AG09309 (cell line): ENCODE results near the gene SUSD3.

ENCODE experiments used
- DNase-seq: peaks from one replicate; pipeline ENCODE4 v3.0.0-alpha.2; 2010; ENCODE audit warnings: low read depth
- H3K4me3 ChIP-seq: 2 replicates; pipeline ENCODE4 v1.5.1; 2011; ENCODE audit warnings: mild to moderate bottlenecking, low read depth, low read length, moderate library complexity; ENCODE audit not compliant: control insufficient read depth
- CTCF ChIP-seq: IDR thresholded peaks from 2 replicates; pipeline ENCODE4 v1.5.1; 2011; ENCODE audit warnings: mild to moderate bottlenecking, low read depth, low read length, inconsistent platforms; ENCODE audit not compliant: insufficient read depth, control insufficient read depth; ENCODE audit errors: missing control alignments

The SUSD3 gene

GRCh38 chr9:93061791-93062763 is 3.6 kb downstream of the SUSD3 start:
- no peak for DNase-seq
- H3K4me3 ChIP-seq, result no peak overlapping the region
- no peak for TF ChIP-seq CTCF

- no peak for DNase-seq
- no peak for TF ChIP-seq CTCF
- no peak overlapping the region for H3K4me3 ChIP-seq
Measured at GRCh38 chr9:93064392-93065134, 6.1 kb downstream of the SUSD3 start.

- no peak for DNase-seq
- TF ChIP-seq CTCF, result no peak
- H3K4me3 ChIP-seq, result no peak overlapping the region
Measured at GRCh38 chr9:93065135-93065720, 6.7 kb downstream of the SUSD3 start.

- TF ChIP-seq CTCF, result no peak
- no peak for DNase-seq
- H3K4me3 ChIP-seq, result no peak overlapping the region
Measured at GRCh38 chr9:93066978-93067603, 8.6 kb downstream of the SUSD3 start.

- no peak for DNase-seq
- no peak for TF ChIP-seq CTCF
- no peak overlapping the region for H3K4me3 ChIP-seq
Measured at GRCh38 chr9:93068956-93069355, 10.5 kb downstream of the SUSD3 start.

GRCh38 chr9:93071464-93071863 is 13.0 kb downstream of the SUSD3 start:
- TF ChIP-seq CTCF, result no peak
- no peak overlapping the region for H3K4me3 ChIP-seq
- no peak for DNase-seq
